ENCODE data around the gene LITAFD. TPM values are rescaled to one million over a fixed set of nuclear protein-coding genes. Genes with fewer than 3 reads are reported as not detected.

Gene LITAFD
- total RNA-seq, 1 experiment from 2014 or later, result not detected

GRCh38 chr16:8849411-8850011 is 32.6 kb upstream of the LITAFD start:
- no peak overlapping the region for H3K4me2 ChIP-seq (ENCODE audit: low read length)
- H2AFZ ChIP-seq (ENCODE audit: low read depth, low read length, poor library complexity, severe bottlenecking), result no peak overlapping the region
- H3K9me2 ChIP-seq (ENCODE audit: insufficient read depth), result no peaks in the 10 kb centered on the region
- no peaks in the 10 kb centered on the region; a peak in 1 of 4 replicates for H3K4me1 ChIP-seq (ENCODE audit: control insufficient read depth in 1 of 2, insufficient read depth in 2 of 2, low read length in 2 of 2)
- H3K79me2 ChIP-seq (ENCODE audit: insufficient read depth, low read length), result peaks cover 28% of the 10 kb centered on the region
- ChIA-PET POLR2A (no interaction called here), RAD21 (ENCODE audit: low non-redundant PET in 1 of 2, low total read pairs in 2 of 2, uncharacterized antibody in 2 of 2, unreplicated experiment in 2 of 2) (no interaction called here), CTCF (no interaction called here)
- BruUV-seq (replicated peaks), result no TSS peak
- no peak overlapping the region for H3K27ac ChIP-seq (ENCODE audit: low read depth, low read length)
- TF ChIP-seq FOSL1 (IDR thresholded peaks at IDR 0.05; ENCODE audit: low read depth) (no peak), SP1 (IDR thresholded peaks at IDR 0.05; ENCODE audit: low read depth) (no peak), SRF (IDR thresholded peaks at IDR 0.05; ENCODE audit: low read depth) (no peak), EZH2 (IDR thresholded peaks at IDR 0.05) (no peak), RAD21 (IDR thresholded peaks at IDR 0.05; ENCODE audit: low read depth) (no peak)
- no peaks in the 10 kb centered on the region for H3K27me3 ChIP-seq (ENCODE audit: insufficient read depth, low read length)
- ATAC-seq (no peak), DNase-seq (ENCODE audit: low read depth, low spot score) (no peak)
- no peaks in the 10 kb centered on the region for H3K9me3 ChIP-seq (ENCODE audit: control insufficient read depth in 1 of 2, insufficient read depth in 1 of 2, low read depth in 1 of 2, low read length in 2 of 2)
- no peak overlapping the region for H3K4me3 ChIP-seq (replicated peaks in 1 of 2; ENCODE audit: low read depth in 1 of 2, low read length in 2 of 2)
- no peak overlapping the region for H3K9ac ChIP-seq (ENCODE audit: low read length)
- H3K36me3 ChIP-seq (ENCODE audit: control insufficient read depth in 1 of 2, insufficient read depth in 2 of 2, low read length in 2 of 2), result peaks cover 14 to 40% of the 10 kb centered on the region in 2 experiments; a peak in 3 of 4 replicates
- no peaks in the 10 kb centered on the region for H4K20me1 ChIP-seq (ENCODE audit: insufficient read depth)
- intact Hi-C loops (cut with micrococcal nuclease), result no loop called here

- TF ChIP-seq FOSL1 (IDR thresholded peaks at IDR 0.05; ENCODE audit: low read depth), result no peak
- TF ChIP-seq SP1 (IDR thresholded peaks at IDR 0.05; ENCODE audit: low read depth), result no peak
- 0 out of 2 replicates have a peak, but pooled peaks have one; percentile 30 for TF ChIP-seq POLR2AphosphoS5 (IDR thresholded peaks at IDR 0.05; ENCODE audit: low read depth, low read length)
- ChIA-PET RAD21 (ENCODE audit: low non-redundant PET in 1 of 2, low total read pairs in 2 of 2, uncharacterized antibody in 2 of 2, unreplicated experiment in 2 of 2) (interaction anchor here in 1 of 2 experiments (0.6 kb wide), 1 partner anchor 190 kb away, joined by 4 read pairs; no protein-coding TSS in a partner anchor), POLR2A (interaction anchor here (0.6 kb wide), 1 partner anchor 18 kb away, joined by 3 read pairs; the partner anchor contains the start of gene CARHSP1), CTCF (no interaction called here)
- H2AFZ ChIP-seq (ENCODE audit: low read depth, low read length, poor library complexity, severe bottlenecking), result no peak overlapping the region
- H3K9me3 ChIP-seq (ENCODE audit: control insufficient read depth in 1 of 2, insufficient read depth in 1 of 2, low read depth in 1 of 2, low read length in 2 of 2), result no peaks in the 10 kb centered on the region
- intact Hi-C loops (cut with micrococcal nuclease), result no loop called here
- no peak overlapping the region for H3K4me2 ChIP-seq (ENCODE audit: low read length)
- H3K27ac ChIP-seq (ENCODE audit: low read depth, low read length), result no peak overlapping the region; the same call in 1 of the 2 replicates
- H3K27me3 ChIP-seq (ENCODE audit: insufficient read depth, low read length), result no peaks in the 10 kb centered on the region
- no peak overlapping the region for H3K9ac ChIP-seq (ENCODE audit: low read length)
- H3K4me1 ChIP-seq (ENCODE audit: control insufficient read depth in 1 of 2, insufficient read depth in 2 of 2, low read length in 2 of 2), result no peaks in the 10 kb centered on the region; a peak in 1 of 4 replicates
- no peak overlapping the region for H3K4me3 ChIP-seq (replicated peaks in 1 of 2; ENCODE audit: low read depth in 1 of 2, low read length in 2 of 2)
- H3K79me2 ChIP-seq (ENCODE audit: insufficient read depth, low read length), result peaks cover 23% of the 10 kb centered on the region
- DNase-seq (ENCODE audit: low read depth, low spot score), result no peak
- no TSS peak for BruUV-seq (replicated peaks)
- H3K36me3 ChIP-seq (ENCODE audit: control insufficient read depth in 1 of 2, insufficient read depth in 2 of 2, low read length in 2 of 2), result peaks cover 23 to 47% of the 10 kb centered on the region in 2 experiments; a peak in 3 of 4 replicates
- H3K9me2 ChIP-seq (ENCODE audit: insufficient read depth), result no peaks in the 10 kb centered on the region
- no peaks in the 10 kb centered on the region for H4K20me1 ChIP-seq (ENCODE audit: insufficient read depth)
- 0 out of 2 replicates have a peak, but pooled peaks have one; percentile 7 for ATAC-seq
These were observed 31.8 kb upstream of the LITAFD start for GRCh38 chr16:8850279-8850885.
